ENCODE results near the gene TCAF1.
"Not testable (repeated sequence)": the region's sequence is repeated elsewhere in the genome, so short reads cannot be mapped to it uniquely, and the experiment has no call there.

Gene TCAF1

GRCh38 chr7:143857994-143858393 is 44.0 kb downstream of the TCAF1 start:
- H3K4me3 ChIP-seq; in situ Hi-C loops (cut with MboI; ENCODE audit: low sequenced_read_pairs); H3K36me3 ChIP-seq (replicated peaks); H3K4me1 ChIP-seq; H3K9me3 ChIP-seq; H3K27me3 ChIP-seq (ENCODE audit: low read depth); DNase-seq (ENCODE audit: low spot score in 2 of 2): not testable (repeated sequence)

DNA sequence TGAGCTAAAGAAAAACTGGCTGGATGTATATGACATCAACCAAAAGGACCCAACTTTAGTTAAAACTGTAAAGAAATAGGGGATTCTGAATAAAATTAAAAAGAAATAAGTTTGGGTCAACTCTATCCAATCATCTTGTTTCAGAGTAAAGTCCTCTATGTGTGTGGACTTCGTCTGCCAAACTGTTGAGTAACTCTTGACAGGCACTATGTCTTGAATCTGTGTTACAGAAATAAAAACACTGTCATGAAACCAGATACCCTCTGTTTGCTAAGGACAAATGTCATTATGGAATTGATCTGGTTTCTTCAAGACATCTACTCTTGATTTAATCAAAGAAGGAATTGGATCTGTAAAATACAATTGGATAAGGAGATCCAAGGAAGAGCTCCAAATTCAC is 46.5 kb downstream of the TCAF1 start:
- in situ Hi-C loops (cut with MboI; ENCODE audit: low sequenced_read_pairs), result not testable (repeated sequence)

GRCh38 chr7:143850682-143851081 is 51.3 kb downstream of the TCAF1 start:
- in situ Hi-C loops (cut with MboI; ENCODE audit: low sequenced_read_pairs), result no loop called here
- Histone ChIP-seq H3K4me1 (no peaks in the 10 kb centered on the region), H3K36me3 (replicated peaks) (no peaks in the 10 kb centered on the region; the same call in 1 of the 2 replicates), H3K27me3 (ENCODE audit: low read depth) (no peaks in the 10 kb centered on the region; the same call in 1 of the 2 replicates), H3K4me3 (no peak overlapping the region), H3K9me3 (no peaks in the 10 kb centered on the region)
- DNase-seq (ENCODE audit: low spot score in 2 of 2), result no peak

More for the DNA sequence above, 46.5 kb downstream of the TCAF1 start:
- H3K27me3 ChIP-seq (ENCODE audit: low read depth); H3K9me3 ChIP-seq; H3K36me3 ChIP-seq (replicated peaks); DNase-seq (ENCODE audit: low spot score in 2 of 2); H3K4me1 ChIP-seq; H3K4me3 ChIP-seq: not testable (repeated sequence)

- DNase-seq (ENCODE audit: low spot score in 2 of 2), result no peak
- Histone ChIP-seq H3K4me1 (no peaks in the 10 kb centered on the region), H3K4me3 (no peak overlapping the region), H3K9me3 (no peaks in the 10 kb centered on the region), H3K27me3 (ENCODE audit: low read depth) (no peaks in the 10 kb centered on the region; the same call in 1 of the 2 replicates), H3K36me3 (replicated peaks) (no peaks in the 10 kb centered on the region; the same call in 1 of the 2 replicates)
- in situ Hi-C loops (cut with MboI; ENCODE audit: low sequenced_read_pairs), result no loop called here
Measured at GRCh38 chr7:143849785-143850479, 52.0 kb downstream of the TCAF1 start.

- in situ Hi-C loops (cut with MboI; ENCODE audit: low sequenced_read_pairs), result no loop called here
- Histone ChIP-seq H3K4me3 (no peak overlapping the region), H3K36me3 (replicated peaks) (no peaks in the 10 kb centered on the region; the same call in 1 of the 2 replicates), H3K9me3 (no peaks in the 10 kb centered on the region), H3K4me1 (no peaks in the 10 kb centered on the region), H3K27me3 (ENCODE audit: low read depth) (no peaks in the 10 kb centered on the region; the same call in 1 of the 2 replicates)
- DNase-seq (ENCODE audit: low spot score in 2 of 2), result no peak
Measured at GRCh38 chr7:143848192-143848591, 53.8 kb downstream of the TCAF1 start.

- Histone ChIP-seq H3K36me3 (replicated peaks) (no peaks in the 10 kb centered on the region; the same call in 1 of the 2 replicates), H3K4me1 (no peaks in the 10 kb centered on the region), H3K9me3 (no peaks in the 10 kb centered on the region), H3K4me3 (no peak overlapping the region), H3K27me3 (ENCODE audit: low read depth) (no peaks in the 10 kb centered on the region; the same call in 1 of the 2 replicates)
- in situ Hi-C loops (cut with MboI; ENCODE audit: low sequenced_read_pairs), result no loop called here
- DNase-seq (ENCODE audit: low spot score in 2 of 2), result no peak
Measured at GRCh38 chr7:143846692-143847091, 55.3 kb downstream of the TCAF1 start.

GRCh38 chr7:143841696-143842095 is 60.3 kb downstream of the TCAF1 start:
- H3K27me3 ChIP-seq (ENCODE audit: low read depth); H3K4me3 ChIP-seq; in situ Hi-C loops (cut with MboI; ENCODE audit: low sequenced_read_pairs); H3K9me3 ChIP-seq; H3K4me1 ChIP-seq; H3K36me3 ChIP-seq (replicated peaks); DNase-seq (ENCODE audit: low spot score in 2 of 2): not testable (repeated sequence)

DNA sequence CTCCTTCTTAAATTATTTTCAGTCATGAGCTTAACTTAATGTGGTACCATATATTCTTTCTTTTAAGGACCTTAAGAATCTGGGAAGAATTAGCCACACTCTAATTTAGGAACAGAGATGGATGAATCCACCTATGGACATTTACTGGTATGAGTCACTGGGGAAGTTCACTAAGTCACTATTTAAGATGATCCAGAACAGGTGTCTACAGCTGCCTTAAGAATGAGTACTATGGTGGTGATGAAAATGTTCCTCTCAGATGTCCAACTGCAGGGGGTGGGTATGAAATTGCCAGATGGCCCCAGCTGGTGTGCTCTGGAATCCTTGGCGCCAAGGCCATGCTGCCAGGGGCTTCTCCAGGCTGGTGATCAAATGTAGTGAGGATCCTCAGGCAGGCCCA is 61.9 kb downstream of the TCAF1 start:
- DNase-seq (ENCODE audit: low spot score in 2 of 2); H3K4me3 ChIP-seq; H3K4me1 ChIP-seq; H3K9me3 ChIP-seq; H3K27me3 ChIP-seq (ENCODE audit: low read depth); H3K36me3 ChIP-seq (replicated peaks); in situ Hi-C loops (cut with MboI; ENCODE audit: low sequenced_read_pairs): not testable (repeated sequence)

- DNase-seq (ENCODE audit: low spot score in 2 of 2), result peak in 1 of 2 experiments; percentile 92
- H3K4me1 ChIP-seq; in situ Hi-C loops (cut with MboI; ENCODE audit: low sequenced_read_pairs); H3K4me3 ChIP-seq; H3K9me3 ChIP-seq; H3K27me3 ChIP-seq (ENCODE audit: low read depth); H3K36me3 ChIP-seq (replicated peaks): not testable (repeated sequence)
Measured at GRCh38 chr7:143837223-143837622, 64.8 kb downstream of the TCAF1 start.

DNA sequence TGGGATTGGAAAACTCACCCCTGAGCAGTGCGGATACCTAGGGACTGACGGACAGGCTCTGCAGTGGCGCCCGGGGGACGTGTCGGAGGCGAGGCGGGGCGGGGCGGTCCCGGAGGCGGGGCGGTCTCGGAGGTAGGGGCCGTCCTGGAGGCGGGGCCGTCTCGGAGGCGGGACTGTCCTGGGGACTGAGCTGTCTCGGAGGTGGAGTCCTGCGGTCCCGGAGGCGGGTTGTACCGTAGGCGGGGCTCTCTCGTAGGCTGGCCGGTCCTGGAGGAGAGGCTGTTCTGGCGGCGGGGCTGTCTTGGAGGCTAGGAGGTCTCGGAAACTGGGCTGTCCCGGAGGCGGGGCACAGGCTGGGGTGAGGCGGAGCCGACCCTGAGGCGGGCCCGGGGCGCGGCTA is 65.4 kb downstream of the TCAF1 start:
- H3K4me3 ChIP-seq; H3K36me3 ChIP-seq (replicated peaks); H3K9me3 ChIP-seq; in situ Hi-C loops (cut with MboI; ENCODE audit: low sequenced_read_pairs); H3K4me1 ChIP-seq; H3K27me3 ChIP-seq (ENCODE audit: low read depth): not testable (repeated sequence)
- DNase-seq (ENCODE audit: low spot score in 2 of 2), result peak in 1 of 2 experiments; percentile 97

GRCh38 chr7:143836088-143836487 is 65.9 kb downstream of the TCAF1 start:
- not testable (repeated sequence) for H3K4me1 ChIP-seq; H3K36me3 ChIP-seq (replicated peaks)

DNA sequence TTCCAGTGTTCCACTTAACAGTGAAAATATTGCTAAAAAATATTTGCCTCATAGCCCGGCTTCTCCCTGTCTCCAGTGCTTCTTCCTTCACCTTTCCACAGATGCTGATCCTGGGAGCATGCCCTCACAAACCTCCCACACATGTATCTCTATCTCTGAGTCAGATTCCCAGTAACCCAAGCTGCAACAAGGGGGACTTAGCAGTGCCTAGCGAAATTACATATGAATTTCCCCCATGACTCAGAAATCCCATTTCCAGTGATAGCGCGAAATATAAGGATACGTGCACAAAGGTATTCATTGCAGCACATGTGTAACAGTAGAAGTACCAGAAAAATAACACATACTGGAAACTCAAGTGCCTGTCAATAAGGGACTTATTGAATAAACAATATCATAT is 75.4 kb downstream of the TCAF1 start:
- DNase-seq (ENCODE audit: low spot score in 2 of 2); in situ Hi-C loops (cut with MboI; ENCODE audit: low sequenced_read_pairs); H3K4me3 ChIP-seq; H3K36me3 ChIP-seq (replicated peaks); H3K4me1 ChIP-seq; H3K27me3 ChIP-seq (ENCODE audit: low read depth); H3K9me3 ChIP-seq: not testable (repeated sequence)

More at GRCh38 chr7:143836088-143836487, 65.9 kb downstream of the TCAF1 start:
- H3K4me3 ChIP-seq; DNase-seq (ENCODE audit: low spot score in 2 of 2); H3K27me3 ChIP-seq (ENCODE audit: low read depth); in situ Hi-C loops (cut with MboI; ENCODE audit: low sequenced_read_pairs); H3K9me3 ChIP-seq: not testable (repeated sequence)

DNA sequence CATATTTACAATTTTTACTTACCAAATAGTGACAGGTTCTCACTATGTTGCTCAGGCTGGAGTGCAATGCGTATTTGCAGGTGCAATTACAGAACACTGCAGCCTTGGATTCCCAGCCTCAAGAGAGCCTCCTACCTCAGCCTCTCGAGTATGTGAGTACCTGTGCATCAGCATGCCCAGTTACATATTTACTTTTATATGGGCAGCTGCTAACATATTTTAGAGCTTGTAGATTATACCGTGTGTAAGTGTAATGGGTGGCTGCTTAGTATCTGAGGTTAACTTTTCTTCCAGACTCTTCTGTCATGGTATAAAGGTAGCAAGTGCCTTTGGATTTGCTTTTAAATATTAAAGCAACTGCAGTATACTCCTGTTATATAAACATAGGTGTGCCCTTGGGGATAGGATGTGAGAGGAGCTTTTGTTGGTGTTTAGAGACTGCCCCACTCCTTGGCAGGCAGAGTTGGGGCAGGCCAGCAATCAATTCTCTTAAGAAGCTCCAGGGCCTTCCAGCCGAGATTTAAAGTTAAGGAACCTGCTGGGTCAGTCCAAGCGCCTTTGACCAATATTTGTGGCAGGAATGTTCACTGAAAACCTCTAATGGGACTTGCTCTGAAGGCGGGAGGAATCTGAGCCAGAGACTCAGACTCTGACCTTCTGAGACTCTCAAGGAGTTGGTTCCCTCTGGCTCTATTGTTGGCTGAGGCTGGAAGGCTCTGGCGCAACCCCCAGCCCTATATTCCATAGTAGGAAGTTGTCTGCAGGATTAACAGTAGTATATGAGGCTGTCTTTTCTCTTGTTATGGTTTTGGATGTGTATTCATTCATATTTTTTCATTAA is 77.5 kb downstream of the TCAF1 start:
- H3K4me3 ChIP-seq; DNase-seq (ENCODE audit: low spot score in 2 of 2); in situ Hi-C loops (cut with MboI; ENCODE audit: low sequenced_read_pairs); H3K9me3 ChIP-seq; H3K36me3 ChIP-seq (replicated peaks); H3K4me1 ChIP-seq; H3K27me3 ChIP-seq (ENCODE audit: low read depth): not testable (repeated sequence)

- H3K4me3 ChIP-seq; in situ Hi-C loops (cut with MboI; ENCODE audit: low sequenced_read_pairs); H3K4me1 ChIP-seq; H3K36me3 ChIP-seq (replicated peaks); DNase-seq (ENCODE audit: low spot score in 2 of 2); H3K27me3 ChIP-seq (ENCODE audit: low read depth); H3K9me3 ChIP-seq: not testable (repeated sequence)
Measured at GRCh38 chr7:143823634-143824294, 78.2 kb downstream of the TCAF1 start.
